ENCODE results near the gene SMAP2. TPM values are rescaled to one million over a fixed set of nuclear protein-coding genes. Genes with fewer than 3 reads are reported as not detected.

SMAP2 gene
- total RNA-seq, 6 experiments from 2014 or later: 23.7 to 41.5 (median 36.2) TPM

DNA sequence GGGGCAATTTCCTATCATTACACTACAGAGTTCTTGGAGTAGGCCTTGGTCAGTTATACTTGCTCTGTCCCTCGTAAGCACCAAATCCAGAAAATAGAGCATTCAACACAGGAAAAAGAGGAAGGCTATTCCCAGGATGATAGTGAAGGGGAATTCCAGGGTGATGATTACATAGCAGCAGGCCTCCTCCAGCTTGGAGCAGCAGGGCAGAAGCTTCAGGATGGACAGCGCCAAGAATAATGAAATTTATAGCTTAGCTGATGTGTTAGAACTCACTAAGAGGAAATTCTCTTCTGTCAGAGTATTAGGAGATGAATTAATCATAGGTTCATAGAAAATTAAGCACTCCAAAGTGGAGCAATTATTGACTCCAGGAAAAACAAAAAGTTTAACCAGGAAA lies 10.8 kb upstream of the SMAP2 start:
- DNase-seq (no peak), ATAC-seq (peak in 2 of 4 donors; percentile 30 to 69)
- no peak overlapping the region for H3K27ac ChIP-seq
- WGBS (ENCODE audit: insufficient coverage, low coverage, low lambda C conversion rate, missing lambda C conversion rate): 34% methylated on average over 2 of the region's 2 CpGs
- no peaks in the 10 kb centered on the region for H3K27me3 ChIP-seq
- no peaks in the 10 kb centered on the region for H3K36me3 ChIP-seq
- H3K9me3 ChIP-seq: peaks cover 0 to under 1% (median 0%) of the 10 kb centered on the region in 4 donors
- H3K4me1 ChIP-seq: no peaks in the 10 kb centered on the region
- TF ChIP-seq, protein P1, sequence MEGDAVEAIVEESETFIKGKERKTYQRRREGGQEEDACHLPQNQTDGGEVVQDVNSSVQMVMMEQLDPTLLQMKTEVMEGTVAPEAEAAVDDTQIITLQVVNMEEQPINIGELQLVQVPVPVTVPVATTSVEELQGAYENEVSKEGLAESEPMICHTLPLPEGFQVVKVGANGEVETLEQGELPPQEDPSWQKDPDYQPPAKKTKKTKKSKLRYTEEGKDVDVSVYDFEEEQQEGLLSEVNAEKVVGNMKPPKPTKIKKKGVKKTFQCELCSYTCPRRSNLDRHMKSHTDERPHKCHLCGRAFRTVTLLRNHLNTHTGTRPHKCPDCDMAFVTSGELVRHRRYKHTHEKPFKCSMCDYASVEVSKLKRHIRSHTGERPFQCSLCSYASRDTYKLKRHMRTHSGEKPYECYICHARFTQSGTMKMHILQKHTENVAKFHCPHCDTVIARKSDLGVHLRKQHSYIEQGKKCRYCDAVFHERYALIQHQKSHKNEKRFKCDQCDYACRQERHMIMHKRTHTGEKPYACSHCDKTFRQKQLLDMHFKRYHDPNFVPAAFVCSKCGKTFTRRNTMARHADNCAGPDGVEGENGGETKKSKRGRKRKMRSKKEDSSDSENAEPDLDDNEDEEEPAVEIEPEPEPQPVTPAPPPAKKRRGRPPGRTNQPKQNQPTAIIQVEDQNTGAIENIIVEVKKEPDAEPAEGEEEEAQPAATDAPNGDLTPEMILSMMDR (IDR thresholded peaks at IDR 0.05): no peak
- TF ChIP-seq POLR2A (IDR thresholded peaks at IDR 0.05): no peak
- intact Hi-C loops (cut with DNase I): no loop called here
- no peak overlapping the region for H3K4me3 ChIP-seq

DNA sequence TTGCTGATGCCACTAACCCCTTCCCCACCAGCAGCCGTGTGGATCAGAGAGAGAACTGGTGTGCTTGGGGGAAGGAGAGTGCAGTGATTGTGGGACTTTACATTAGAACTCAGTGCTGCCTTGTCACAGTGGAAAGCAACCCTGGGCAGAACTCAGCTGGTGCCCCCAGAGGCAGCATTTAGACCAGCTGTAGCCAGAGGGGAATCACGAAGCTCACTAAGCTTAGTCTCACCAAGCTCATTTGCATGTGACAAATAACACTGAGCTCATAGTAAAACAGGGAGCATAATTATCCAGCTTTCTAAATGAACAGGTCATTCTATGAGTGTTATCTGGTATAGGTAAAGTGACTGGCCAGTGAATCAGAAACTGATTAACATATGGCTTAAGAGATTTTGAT lies 9.8 kb upstream of the SMAP2 start:
- no peak overlapping the region for H3K27ac ChIP-seq
- H3K4me3 ChIP-seq: no peak overlapping the region
- no peak for TF ChIP-seq POLR2A (IDR thresholded peaks at IDR 0.05)
- TF ChIP-seq, protein P1 (IDR thresholded peaks at IDR 0.05): no peak
- H3K36me3 ChIP-seq: no peaks in the 10 kb centered on the region
- no peaks in the 10 kb centered on the region for H3K4me1 ChIP-seq
- H3K27me3 ChIP-seq: no peaks in the 10 kb centered on the region
- 33% methylated on average over 2 of the region's 2 CpGs for WGBS (ENCODE audit: insufficient coverage, low coverage, low lambda C conversion rate, missing lambda C conversion rate)
- ATAC-seq (no peak), DNase-seq (no peak)
- intact Hi-C loops (cut with DNase I): no loop called here
- H3K9me3 ChIP-seq: no peaks in the 10 kb centered on the region

DNA sequence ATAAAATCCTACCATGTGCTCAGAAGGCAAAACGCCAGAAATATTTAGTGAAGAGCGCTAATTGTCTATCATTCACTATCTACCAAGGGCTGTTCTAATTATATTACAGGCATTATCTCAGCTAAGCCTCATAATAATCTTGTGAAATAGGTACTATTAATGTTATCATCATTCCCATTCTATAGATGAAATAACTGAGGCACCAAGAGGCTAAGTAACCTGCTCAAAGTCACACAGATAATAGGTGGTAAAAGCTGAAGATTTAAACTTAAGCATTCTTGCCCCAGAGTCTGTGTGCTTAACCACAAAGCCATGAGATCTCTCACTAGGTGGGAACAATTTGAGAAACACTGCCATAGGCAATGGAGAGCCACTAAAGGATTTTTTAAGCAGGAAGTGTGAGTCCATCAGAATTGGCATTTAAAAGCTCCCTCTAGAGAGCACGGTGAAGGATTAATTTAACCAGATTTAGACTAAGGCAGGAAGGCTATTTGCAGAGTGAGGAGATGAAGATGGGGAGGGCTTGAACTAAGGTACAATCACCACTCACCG lies 1.7 kb upstream of the SMAP2 start:
- Histone ChIP-seq H3K27me3 (no peaks in the 10 kb centered on the region), H3K4me3 (no peak overlapping the region), H3K4me1 (peaks cover 0 to 15% (median 2%) of the 10 kb centered on the region in 4 donors), H3K9me3 (no peaks in the 10 kb centered on the region), H3K27ac (no peak overlapping the region), H3K36me3 (no peaks in the 10 kb centered on the region)
- no peak for TF ChIP-seq POLR2A (IDR thresholded peaks at IDR 0.05)
- TF ChIP-seq, protein P1 (IDR thresholded peaks at IDR 0.05): no peak
- WGBS (ENCODE audit: insufficient coverage, low coverage, low lambda C conversion rate, missing lambda C conversion rate): 72% methylated on average over 4 of the region's 4 CpGs
- intact Hi-C loops (cut with DNase I): no loop called here
- DNase-seq (no peak), ATAC-seq (no peak)

DNA sequence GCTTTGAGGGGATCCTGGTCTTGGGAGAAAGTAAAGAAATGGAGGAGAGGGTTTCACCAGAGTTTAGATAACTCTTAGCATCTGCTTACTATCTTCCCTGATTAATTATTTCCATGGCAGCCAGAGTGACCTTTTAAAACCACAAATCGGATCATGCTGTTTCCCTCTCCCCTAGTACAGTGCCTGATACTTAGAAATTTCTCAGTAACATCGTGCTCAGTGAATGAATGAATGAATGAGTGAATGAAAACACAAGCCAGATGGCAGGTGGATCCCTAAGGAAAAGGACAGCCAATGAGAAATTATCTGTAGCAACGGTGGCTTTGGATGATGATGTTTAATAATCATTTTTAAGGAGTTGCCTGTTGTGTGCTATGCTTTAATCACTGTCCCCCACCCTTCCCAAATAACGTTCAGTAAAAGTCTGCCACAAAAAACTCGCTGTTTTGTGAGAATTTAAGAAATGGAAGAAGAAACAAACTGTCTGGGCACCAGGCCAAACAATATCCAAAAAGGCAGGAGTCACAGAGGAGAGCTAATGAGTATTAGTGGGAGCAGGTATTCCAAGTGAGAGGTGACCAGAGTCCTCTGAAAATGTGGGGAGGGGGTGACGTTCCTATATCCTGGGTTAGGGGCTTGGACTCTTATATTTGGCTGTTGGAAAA lies 737 bp upstream of the SMAP2 start:
- intact Hi-C loops (cut with DNase I): no loop called here
- H3K27me3 ChIP-seq: no peaks in the 10 kb centered on the region
- H3K9me3 ChIP-seq: no peaks in the 10 kb centered on the region
- 34% methylated on average over 6 of the region's 6 CpGs for WGBS (ENCODE audit: insufficient coverage, low coverage, low lambda C conversion rate, missing lambda C conversion rate)
- no peak overlapping the region for H3K27ac ChIP-seq
- no peaks in the 10 kb centered on the region for H3K36me3 ChIP-seq
- DNase-seq (no peak), ATAC-seq (no peak)
- H3K4me1 ChIP-seq: peaks cover 0 to 24% (median 6%) of the 10 kb centered on the region in 4 donors
- no peak overlapping the region for H3K4me3 ChIP-seq
- TF ChIP-seq, protein P1 (IDR thresholded peaks at IDR 0.05): no peak
- TF ChIP-seq POLR2A (IDR thresholded peaks at IDR 0.05): no peak

Measured in right lobe of liver (tissue), 6 donors.